ENCODE data around the gene TAS2R39.

TAS2R39 gene

DNA sequence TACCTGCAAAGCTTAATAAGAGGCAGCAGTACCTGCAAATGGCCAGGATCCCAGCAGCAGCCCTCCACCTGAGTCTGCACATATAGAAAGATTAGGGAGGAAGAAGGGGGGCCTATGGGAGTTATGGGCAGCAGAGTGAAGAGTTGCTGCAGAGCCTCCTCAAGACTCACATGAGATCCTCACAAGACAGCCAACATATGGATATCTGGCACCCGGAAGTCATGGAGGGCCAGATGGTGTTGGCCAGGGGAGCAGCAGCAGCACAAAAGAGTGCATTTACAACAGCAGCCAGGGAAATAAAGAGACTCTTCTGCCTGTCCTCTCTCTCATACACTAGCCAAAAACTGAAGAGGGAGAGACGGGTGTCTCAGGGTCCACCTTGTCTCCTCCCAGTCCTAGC, 34.6 kb downstream of the TAS2R39 start:
- no peak for DNase-seq

DNA sequence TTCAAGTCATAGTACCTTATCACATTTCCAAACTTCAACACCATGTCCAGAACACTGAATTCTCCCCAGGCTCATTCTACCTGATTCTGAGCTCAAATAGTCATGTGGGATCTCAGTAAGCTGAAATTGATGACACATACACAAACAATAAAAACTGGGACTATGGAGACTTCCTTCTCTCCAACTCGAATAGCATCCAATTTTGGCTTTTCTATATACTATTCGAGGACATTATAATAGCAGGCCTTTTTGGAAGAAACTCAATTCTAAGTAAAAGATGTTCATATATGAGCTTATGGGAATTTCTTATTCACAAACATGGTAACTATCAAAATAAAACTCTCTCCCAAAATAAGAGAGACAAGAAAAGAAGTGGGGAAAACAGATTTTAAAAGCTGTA, 38.1 kb downstream of the TAS2R39 start:
- no peak for DNase-seq

GRCh38 chr7:143221737-143222136, 38.5 kb downstream of the TAS2R39 start, which contains the start of gene TAS2R40:
Gene TAS2R40 (plus strand): TSS chr7:143222037. CDS start chr7:143222079, 42 bp downstream.
- no peak for DNase-seq

DNA sequence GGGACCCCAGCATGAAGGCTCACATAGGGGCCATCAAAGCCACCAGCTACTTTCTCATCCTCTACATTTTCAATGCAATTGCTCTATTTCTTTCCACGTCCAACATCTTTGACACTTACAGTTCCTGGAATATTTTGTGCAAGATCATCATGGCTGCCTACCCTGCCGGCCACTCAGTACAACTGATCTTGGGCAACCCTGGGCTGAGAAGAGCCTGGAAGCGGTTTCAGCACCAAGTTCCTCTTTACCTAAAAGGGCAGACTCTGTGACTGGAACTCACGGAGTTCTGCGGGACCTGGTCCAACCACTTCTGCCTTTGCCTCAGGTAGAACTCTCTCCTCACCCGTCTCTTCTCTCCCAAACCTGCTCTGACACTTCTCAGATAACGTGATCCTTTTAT, 39.6 kb downstream of the TAS2R39 start:
- no peak for DNase-seq

DNA sequence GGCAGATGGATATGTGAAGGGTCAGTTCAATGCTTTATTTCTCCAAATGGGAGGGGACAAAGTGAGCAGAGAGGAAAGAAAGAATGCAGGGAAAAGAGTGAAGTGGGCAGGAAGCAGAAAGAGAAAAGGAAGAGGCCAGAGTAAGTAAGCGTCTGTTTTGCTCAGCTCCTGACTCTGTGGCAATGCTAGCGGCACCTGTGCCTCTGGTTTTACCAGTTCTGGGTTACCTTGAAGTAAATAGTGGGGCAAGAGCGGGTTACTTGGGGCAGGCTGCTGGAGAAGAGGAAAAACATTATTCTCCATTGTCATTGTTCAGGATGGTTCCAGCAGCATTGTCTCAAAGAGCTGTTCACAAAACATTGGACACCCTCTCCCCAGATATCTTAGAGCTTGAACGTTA, 40.6 kb downstream of the TAS2R39 start:
- DNase-seq, result no peak

GRCh38 chr7:143225047-143225446, 41.8 kb downstream of the TAS2R39 start:
- DNase-seq, result no peak

GRCh38 chr7:143227806-143228205, 44.6 kb downstream of the TAS2R39 start:
- DNase-seq, result no peak

GRCh38 chr7:143229054-143229790, 46.0 kb downstream of the TAS2R39 start:
- no peak for DNase-seq

- DNase-seq, result no peak
Observed at GRCh38 chr7:143230602-143231457, 47.6 kb downstream of the TAS2R39 start.

All from activated CD4-positive, alpha-beta T cell treated with anti-CD3 and anti-CD28 coated beads for 4 hours (primary cell).